CD4-positive, alpha-beta T cell treated with Interleukin-17A for 4 hours (primary cell): ENCODE measurements around the gene HDAC7.
"Not testable (repeated sequence)": the region's sequence is repeated elsewhere in the genome, so short reads cannot be mapped to it uniquely, and the experiment has no call there.

ENCODE experiments used
- DNase-seq: peaks from one replicate; pipeline ENCODE4 v3.0.0-alpha.2; 2020; ENCODE audit warnings: mixed read lengths

The HDAC7 gene

DNA sequence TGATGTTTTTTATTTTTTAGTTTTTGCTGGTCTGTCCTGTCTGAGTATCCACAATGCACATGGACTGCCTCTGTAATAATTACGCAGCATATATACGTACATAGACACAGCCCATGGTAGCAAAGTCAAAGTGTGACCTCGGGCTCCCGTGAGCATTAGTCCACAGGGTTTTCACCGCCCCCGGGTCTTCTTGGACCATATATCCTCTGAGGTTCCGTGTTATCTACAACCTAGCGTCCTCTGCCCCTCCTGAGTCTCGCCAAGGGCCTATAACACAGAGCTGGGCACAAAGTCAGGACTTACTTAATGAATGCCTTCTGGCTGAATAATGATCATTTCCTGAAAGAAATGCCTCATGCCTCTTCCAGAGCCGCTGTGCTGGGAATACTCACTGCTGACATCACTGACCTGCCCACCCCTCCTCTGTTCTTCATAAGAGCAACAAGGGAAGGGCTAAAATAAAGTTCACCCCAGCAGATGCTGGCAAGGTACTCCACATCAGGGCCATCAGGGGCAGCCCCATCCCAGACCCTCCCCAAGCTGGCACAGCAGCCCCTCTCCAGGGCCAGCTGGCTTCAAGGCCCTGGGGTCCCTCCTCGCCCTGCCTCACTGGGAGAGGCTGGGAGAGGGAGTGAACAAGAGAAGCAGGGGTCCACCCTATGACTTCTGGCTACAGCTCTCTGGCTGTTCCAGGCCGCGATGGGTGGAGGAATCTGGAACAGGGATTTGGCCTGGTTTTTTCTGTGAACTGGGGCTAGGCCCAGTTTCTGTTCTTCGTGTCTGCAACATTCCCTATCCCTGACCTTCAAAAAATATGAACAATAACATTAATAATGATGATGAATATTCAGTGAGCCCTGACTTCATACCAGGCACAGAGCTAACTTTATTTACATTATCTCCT is 7.9 kb downstream of the HDAC7 start:
- no peak for DNase-seq

DNA sequence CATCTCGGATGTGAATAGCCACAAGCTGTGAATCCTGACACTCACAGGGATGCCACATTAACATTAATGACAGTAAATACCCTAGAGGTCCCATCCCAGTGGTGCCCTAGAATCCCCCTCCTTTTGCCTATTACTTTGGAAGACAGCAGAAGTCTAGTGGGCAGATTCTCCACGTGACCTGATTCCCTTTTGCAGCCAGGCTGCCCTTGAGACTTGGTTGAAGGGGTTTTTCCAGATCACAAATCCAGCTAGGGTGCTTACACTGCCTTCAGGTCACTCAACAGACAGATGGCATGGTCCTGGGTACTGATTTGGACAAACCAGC is 8.7 kb downstream of the HDAC7 start:
- DNase-seq = no peak

DNA sequence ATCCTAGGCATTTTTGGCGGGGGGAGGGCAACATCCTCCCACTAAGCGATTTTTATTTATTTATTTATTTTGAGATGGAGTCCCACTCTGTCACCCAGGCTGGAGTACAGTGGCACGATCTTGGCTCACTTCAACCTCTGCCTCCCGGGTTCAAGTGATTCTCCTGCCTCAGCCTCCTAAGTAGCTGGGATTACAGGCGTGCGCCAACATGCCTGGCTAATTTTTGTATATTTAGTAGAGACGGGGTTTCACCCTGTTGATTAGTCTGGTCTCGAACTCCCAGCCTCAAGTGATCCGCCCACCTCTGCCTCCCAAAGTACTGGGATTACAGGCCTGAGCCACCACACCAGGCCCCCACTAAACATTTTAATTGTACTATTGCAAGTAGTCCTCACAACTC is 10.2 kb downstream of the HDAC7 start:
- not testable (repeated sequence) for DNase-seq

DNA sequence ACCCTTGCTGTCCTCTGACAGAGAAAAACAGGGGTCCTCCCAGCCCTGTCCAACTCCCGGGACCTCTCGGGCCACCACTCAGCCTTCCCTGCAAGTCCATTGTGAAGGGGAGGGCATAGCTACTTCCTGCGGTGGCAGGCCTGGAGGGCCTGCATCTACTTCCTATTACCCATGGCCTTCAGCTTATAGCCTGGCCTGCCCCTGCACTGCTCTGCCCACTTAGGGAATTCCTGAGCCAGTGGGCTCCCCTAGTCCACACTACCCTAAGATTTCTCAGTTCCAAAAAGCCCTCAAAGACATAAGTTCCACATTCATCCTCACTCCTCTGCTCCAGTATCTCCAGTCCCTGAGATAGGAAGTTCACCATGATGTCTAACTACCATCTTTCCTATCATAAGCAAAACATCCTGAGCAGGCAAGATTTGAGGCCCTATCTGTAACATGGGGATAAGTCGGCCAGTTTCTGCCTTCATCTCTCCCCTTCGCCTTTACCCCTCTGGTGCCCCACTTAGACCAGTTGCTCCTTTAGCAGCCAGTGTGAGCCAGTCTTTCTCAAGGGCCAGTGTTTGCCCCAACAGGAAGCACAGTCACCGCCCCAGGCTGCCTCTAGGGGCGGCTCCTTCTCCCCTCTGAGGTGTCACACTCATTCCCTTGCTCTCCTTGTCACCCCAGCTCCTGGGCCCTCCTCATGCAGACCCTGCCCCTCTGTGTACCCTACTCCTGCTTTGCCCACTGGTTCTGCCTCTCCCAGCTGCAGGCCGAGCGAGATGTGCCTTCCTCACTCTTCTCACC is 10.9 kb downstream of the HDAC7 start:
- DNase-seq = peak; percentile 67

DNA sequence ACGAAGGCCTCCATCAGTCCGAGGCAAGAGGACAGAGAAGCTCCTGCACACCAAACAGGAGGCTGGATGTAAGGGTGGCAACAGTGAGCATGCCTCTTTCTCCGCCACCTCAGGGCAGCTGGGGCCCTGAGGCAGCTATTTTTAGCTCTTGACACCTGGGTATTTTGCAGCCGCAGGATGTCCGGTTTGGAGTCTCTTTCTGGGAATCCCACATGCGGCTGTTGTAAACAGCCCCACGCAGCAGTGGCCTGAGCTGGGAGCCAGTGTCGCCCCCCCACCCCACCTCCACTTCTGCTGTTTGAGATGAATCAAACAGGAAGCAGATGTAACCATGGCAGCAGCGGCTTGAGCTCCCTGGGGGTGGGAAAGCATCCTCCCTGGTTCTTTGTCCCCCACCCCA is 11.7 kb downstream of the HDAC7 start:
- DNase-seq = peak; percentile 83

DNA sequence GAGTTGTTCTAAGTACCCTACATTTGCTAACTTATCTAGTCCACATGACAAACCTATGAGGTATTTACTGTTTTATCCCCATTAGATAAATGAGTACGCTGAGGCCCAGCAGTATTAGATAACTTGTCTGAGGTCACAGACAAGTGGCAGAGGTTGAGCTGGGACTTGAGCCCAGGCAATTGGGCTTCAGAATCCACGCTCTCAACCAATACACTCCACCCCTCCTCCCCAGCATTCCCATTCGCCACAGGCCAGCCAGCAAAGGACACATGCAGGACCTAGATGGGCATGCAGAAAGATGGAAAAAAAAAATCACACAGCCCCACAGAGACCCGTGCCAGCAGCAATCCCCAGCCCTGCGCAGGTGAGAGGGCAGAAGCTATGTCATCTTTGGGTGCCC is 12.4 kb downstream of the HDAC7 start:
- DNase-seq = no peak

DNA sequence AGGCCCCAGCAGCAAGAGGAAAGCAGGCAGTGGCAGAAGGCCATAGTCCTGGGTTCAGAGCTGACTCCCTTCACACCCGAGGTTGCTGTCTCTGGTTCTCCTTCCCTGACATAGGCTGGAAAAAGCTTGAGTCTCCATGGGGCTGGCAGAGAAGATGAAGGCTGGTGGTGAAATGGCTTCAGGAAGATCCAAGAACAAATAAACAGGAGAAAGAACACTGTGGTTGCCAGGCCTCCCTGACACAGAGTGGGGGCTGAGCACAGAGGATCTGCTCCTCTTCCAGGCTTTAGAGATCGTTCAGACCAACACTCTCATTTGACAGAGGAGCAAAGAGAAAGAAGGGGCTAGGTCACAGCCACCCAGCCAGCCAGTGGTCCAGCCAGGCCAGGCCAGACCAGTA is 14.3 kb downstream of the HDAC7 start:
- DNase-seq = no peak

DNA sequence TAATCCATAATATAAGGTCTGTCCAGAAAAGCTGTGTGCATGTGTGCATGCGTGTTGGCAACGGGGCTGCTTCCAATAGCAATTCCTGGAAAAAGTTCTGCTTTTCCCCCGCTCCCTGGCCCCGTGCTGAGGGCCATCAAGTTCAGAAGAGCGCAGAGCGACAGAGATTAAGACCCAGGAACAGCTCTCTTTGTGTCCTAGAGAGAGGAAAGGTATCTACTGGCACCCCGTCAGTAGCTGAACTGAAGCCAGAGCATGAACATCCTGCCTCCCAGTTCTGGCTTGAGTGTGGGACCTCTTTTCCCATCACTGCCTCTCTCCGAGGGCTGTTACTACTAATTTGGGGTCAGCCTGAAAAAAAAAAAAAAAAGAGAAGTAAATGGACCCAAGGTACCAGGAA is 15.5 kb downstream of the HDAC7 start:
- no peak for DNase-seq

DNA sequence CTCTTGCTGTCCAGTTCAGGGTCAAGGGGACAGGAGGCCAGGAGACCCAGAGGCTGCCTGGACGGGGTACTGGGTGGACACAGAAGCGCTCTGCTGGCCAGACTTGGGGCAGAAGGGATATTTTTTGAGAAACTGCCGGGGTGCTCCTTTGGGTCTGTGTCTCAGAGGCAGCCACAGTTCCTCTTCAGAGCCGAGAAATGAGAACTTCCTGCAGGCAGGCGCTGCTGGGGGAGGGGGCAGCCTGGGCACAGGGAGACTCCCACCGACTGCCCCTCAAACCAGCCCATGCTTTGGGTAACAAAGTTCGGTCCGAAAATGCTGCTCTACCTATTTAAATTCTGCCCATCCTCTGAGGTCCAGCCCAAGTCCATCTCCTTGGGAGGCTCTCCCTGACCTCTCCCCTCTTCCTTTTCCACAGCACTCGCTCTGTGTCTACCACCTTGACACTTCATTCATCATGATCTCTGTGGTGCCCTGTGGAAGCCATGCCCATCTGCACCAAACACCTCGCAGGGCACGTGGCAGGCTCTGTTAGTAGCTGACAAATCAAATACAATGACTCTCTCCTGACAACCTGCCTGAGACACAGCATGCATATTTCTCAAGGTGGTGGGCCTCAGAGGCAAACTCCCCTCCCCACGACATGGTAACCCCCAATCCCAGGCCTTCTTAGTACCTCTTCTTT is 16.4 kb downstream of the HDAC7 start:
- peak; percentile 36 for DNase-seq

DNA sequence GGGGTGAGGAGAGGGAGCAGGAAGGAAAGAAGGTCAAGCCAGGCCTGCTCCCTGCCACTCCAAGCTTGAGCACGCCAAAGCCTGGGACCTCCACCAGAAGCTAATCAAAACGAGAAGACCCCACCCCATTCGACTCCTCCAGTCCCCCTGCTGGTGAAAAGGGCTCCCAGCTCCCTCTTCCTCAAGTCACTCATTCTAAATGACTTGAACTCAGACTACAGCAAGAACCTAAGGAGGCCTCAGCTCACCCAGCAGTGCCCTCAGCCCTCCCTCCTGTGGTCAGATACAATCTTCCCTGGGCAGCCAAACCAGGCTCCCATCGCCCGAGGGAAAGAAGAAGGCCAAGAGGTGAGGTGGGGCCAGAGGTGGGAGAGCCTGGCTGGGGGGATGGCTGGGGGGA is 17.4 kb downstream of the HDAC7 start:
- DNase-seq = no peak

DNA sequence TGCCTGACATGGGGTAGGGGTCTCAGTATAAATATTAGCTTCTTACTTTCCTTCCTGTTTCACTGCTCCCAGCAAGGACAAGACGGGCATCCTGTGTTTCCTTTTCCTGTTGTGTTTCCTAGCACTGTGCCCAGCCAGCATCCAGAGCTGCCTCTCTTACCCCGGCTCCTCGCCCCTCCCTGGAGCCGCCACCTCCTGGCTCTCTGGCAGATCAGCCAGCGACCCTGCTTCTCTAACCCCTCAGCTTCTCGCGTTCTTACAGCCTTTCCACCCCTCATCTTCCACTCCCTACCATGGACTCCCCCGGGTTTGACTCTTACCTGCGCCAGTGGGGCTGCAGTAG is 17.8 kb downstream of the HDAC7 start:
- DNase-seq = no peak

DNA sequence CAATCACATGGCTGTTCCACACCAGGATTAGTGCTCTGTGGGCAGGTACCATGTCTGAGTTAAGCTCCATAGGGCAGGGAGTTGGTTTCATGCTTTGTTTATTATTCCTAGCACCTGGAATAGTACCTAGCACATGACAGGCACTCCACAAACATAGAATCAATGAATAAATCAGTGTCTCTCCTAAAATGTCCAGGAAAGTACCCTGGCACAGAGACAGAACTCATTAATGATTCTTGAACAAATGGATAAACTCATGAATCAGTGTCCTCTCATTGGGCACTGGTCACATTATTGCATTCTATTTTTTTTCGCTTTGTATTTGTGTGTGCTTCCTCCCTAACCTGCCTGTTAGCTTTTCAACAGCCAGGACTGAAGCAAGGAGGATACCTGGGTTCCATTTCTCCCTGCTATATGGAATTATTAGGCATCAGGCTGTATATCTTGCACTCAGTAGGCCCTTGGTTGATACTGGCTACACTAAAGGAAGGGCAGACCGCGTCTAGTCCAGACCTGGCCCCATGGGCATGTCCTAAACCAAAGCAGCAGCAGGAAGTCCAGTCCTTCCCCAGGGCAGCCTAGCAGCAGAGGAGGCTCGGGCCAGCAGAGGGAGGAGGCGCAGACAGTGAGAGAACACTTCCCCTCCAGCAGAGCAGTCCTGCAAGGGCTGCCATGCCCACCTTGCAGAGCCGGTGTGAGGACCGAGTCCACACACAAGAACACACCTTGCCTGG is 18.4 kb downstream of the HDAC7 start:
- no peak for DNase-seq

DNA sequence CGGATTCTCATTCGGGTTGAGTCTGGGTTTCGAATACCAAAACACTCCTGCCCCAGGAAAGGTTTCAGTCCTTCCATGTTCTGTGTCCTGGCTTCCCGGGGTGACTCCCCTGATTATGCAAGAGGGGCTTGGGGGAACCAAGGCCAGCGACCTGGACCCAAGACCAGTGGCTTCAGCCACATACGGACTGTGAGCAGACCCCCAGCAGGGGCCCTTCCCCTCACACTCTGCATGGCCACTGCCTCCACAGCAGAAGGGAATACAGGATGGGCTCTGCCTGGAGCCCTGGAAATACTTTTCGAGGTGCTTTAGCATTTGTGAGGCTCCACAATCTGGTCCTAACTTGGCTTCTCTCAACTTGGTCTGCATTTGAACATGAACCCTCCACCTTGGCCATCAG is 19.1 kb downstream of the HDAC7 start:
- DNase-seq = no peak

DNA sequence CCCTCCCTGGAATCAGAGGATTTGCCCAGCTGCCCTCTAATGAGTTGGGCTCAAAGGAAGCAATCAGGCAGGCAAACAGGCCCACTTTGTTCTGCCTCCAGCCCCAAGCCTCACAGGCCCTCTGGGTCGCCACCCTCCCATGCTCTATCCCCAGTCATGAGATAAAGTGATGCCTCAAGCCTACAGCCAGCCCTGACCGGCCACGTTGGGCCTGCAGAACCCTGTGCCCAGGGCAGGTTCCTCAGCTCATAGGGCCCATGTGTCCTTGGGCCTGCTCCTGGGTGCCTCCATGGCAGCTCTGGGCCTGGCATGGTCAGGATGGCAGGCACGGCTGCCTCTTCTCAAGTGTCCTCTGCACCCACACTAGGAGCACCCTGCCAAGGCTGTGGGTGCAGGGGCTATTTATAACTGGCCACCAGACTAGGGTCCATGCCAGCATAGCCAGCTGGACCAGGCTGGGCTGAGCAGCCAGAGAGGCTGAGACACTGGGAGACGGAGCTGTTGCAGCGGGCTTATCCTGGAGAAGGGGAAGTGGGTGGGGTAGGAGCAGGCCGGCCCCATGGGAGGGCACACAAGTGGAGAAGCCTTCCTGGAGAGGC is 20.2 kb downstream of the HDAC7 start:
- DNase-seq = no peak

DNA sequence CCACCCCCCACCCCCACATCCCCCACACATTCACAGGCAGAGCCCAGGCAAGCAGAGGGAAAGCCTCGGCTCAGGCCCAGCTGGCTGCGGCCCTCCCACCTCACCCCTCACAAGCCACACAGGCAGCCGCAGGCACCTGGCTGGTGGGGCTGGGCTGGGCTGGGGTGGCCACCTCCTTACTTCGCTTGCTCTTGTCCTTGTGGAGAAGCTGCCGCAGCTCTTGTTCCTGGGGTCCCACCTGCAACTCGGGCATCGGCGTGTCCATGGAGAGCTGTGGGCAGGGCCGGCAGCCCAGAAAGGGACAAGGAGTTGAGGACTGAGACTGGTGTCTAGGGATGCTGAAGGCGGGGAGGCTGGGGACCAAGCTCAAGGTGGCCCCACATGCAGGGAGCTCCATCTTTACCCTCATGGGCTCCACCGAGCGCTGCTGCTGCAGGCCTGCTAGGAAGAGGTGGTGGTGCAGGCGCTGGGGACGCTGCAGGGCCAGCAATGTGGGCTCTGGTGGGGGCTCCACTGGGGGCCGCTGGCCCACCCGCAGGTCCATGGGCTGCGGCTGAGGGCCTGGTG is 21.2 kb downstream of the HDAC7 start:
- DNase-seq = no peak

DNA sequence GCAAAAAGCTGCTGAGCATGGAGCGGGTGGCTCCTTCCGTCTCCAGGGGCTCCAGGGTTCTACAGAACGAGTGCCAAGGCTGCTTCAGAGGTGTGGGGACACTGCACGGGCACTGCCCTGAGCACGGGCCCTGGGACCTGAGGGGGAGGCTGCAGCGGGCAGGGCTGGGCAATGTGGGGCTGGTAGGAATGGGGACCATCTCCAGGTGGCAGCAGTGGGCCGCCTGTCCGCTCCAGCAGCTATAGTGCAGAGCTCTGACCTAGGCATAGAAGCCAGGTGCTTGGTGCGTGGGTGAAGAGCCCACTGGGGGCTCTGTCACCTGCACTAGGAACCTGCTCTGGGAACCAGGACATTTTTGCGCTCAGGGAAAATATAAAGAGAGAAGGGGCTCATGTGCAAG is 22.3 kb downstream of the HDAC7 start:
- peak; percentile 57 for DNase-seq

DNA sequence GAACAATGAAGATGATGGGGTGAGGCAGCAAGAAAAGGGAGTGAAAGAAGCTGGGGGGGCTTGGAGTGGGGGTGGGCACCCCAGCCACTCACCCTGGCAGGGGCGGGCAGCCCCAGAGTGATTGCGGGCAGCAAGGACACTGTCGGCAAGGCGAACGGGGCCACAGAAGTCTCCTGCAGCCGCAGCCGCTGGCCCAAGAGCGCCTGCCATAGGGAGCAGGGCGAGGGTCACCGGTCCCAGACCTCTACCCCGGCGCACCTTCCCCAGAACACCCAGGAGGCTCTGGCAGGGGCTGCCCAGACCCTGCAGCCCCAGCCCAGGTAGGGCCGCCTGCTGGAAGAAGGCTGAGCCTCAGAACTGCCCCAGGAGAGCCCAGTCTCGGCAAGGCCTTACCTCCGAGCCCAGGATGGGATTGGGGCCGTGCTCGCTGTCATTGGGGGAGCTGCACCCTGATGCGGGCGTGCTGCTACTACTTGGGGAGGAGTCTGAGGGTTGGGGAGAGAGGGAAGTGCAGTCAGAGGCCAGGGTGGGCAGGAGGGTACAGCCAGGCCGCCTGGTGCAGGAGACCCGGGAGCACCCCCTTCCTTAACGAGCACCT is 23.8 kb downstream of the HDAC7 start:
- no peak for DNase-seq

DNA sequence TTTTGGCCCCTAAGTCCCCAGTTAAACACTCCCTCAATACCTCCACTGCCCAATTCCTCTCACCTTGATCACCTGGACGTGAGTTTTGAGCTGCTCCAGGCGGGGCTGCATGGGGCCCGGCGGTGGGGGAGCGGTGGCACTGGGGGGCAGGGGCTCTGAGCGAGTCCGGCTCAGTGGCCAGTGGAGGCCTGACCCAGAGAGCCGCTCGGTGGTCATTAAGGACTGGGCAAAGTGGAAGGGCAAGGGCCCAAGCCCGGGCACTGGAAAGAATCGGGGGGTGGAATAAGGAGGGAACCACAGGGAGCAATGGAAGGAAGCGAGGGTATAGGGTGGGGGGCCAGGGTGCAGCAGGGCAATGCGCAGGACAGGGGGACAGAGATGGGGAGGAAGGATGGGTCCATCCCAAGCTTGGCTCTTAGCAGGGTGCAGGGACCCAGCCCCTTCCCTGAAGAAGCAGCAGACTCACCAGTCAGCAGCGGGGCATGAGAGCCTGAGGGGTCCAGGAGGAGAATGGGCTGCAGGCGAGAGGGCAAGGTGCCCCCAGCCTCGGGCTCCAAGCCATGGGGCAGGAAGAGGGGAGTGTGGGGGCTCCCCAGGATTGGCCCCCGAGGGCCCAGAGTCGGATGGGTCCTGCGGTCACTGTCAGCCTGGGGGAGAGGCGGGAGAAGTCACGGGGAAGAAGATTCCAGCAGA is 24.4 kb downstream of the HDAC7 start:
- DNase-seq = no peak

DNA sequence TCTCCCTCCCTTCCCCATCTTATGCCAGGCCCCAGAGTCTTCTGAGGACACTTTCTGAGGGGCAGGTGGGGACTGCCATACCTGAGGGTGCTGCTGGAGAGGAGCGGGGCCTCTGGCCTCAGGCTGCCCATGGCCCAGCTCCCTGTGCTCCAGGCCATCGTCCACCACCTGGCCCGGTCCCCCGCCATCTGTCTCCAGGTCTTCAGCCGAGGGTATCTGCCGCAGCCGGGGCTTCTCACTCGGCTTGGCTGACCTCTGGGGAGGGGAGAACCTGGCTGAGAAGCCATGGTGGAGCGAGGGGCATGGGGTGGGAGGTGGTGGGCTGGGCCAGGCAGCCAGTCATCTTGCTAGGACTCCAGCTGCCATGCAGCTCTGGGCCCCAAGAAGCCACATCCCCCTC is 25.0 kb downstream of the HDAC7 start:
- no peak for DNase-seq

DNA sequence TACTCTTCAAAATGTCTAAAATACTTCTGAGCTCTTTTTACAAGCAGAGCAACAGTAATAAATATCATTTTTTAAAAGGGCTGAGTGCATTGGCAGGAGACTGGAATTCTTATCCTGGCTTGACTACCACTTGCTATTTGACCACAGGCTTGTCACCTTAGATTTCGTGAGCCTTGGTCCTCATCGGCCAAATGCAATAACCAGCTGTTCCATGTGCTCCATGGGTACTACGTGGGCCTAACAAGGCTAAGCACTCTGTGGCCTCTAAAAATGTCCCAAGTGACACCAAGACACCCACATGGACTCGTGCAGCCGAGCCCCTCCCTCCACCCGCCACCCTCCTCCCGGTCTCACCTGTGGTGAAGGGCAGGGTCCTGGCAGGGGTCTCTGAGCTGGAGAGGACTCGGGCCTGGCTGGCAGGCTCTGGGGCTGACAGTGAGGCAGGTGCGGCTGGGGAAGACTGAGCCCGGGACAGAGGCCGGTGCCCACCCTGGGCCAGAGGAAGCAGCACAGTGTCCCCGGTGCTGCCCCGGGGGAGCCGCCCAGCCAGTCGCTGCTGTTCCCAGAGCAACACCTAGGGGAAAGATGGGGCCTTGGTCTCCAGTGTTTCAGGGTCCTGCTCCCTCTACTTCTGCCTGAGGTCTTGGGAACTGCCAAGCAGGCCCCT is 26.6 kb downstream of the HDAC7 start:
- no peak for DNase-seq

DNA sequence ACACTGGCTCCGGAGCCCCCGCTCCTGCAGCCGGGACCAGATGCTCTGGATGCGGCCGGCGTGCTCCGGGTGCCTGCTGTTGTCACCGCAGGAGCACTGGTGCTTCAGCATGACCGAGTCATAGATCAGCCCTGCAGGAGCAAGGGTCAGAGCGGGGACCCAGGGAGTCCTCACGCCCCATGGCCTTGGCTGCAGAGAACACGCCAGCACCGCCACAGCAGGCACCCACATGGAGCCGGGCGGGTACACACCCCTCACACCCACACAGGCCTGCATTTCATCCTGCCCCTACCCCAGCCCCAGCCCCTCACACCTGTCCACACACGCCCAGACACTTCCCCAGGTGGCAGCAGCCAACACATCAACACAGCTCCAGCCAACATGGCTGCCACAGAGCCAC is 27.8 kb downstream of the HDAC7 start:
- no peak for DNase-seq
